K562 (cell line): Measurements from ENCODE around the gene PHF21A. TPM values are rescaled to one million over a fixed set of nuclear protein-coding genes. Genes with fewer than 3 reads are reported as not detected.

Experiments
- ATAC-seq: fragments of 200-7000 bp; cut with Tn5 transposase; 3 replicates; pipeline ENCODE4 v1.9.1; 2020; ENCODE audit warnings: moderate library complexity
- BruUV-seq: library from RNA; stranded (reverse); fragments of 400-500 nt; replicated peaks from 2 replicates; lab custom pipeline; 2021; lab: Mats Ljungman, UMichigan
- CTCF ChIA-PET: fragments of 300-600 bp; formaldehyde crosslinking; extraction: SDS; loops from one replicate; lab custom pipeline; 2021; ENCODE audit warnings: low intra/inter-chr PET ratio; lab: Yijun Ruan, JAX
- POLR2A ChIA-PET: fragments of 300-600, 350-650 bp; sonication (Branson Sonifier 250); formaldehyde crosslinking; extraction: SDS; loops from one replicate; lab custom pipeline; 2021; ENCODE audit warnings: antibody characterized with exemption, inconsistent platforms; lab: Yijun Ruan, JAX
- DNase-seq, 4 experiments: peaks; one replicate each; pipeline versions ENCODE4 v3.0.0 to v3.0.0-alpha.2; 2011 to 2018; ENCODE audit warnings: low spot score in 3 of 4, mixed read lengths in 3 of 4; ENCODE audit errors: extremely low read depth in 1 of 4
- FAIRE-seq: peaks from 2 replicates; lab custom pipeline; 2011; peaks lifted over from hg19 to GRCh38; lab: Jason Lieb, UNC
- H2AFZ ChIP-seq: 2 replicates; pipeline ENCODE4 v1.6.0; 2011; ENCODE audit warnings: low read depth, low read length, control low read depth, inconsistent platforms
- H3K27ac ChIP-seq: fragments of 200-600 bp; 3 replicates; pipeline ENCODE4 v1.8.0; 2011; ENCODE audit warnings: low read depth, mild to moderate bottlenecking, control low read depth, inconsistent platforms, low read length, moderate library complexity, mixed read lengths; ENCODE audit errors: extremely low read depth
- H3K27me3 ChIP-seq, 2 experiments: fragments of 300-600 bp in 1 of 2; 2 replicates in 1 of 2; 3 replicates in 1 of 2; pipeline versions ENCODE4 v1.6.0 to v1.8.0; 2011; ENCODE audit warnings: inconsistent platforms in 2 of 2, low read length in 2 of 2, mild to moderate bottlenecking in 1 of 2, mixed read lengths in 1 of 2, moderate library complexity in 1 of 2; ENCODE audit not compliant: control insufficient read depth in 2 of 2, insufficient read depth in 2 of 2
- H3K36me3 ChIP-seq: fragments of 300-600 bp; 3 replicates; pipeline ENCODE4 v1.8.0; 2011; ENCODE audit warnings: mild to moderate bottlenecking, low read length, inconsistent platforms; ENCODE audit not compliant: control insufficient read depth, insufficient read depth
- H3K4me1 ChIP-seq, 2 experiments: fragments of 200-600 bp in 1 of 2; replicated peaks in 1 of 2; 2 replicates in 1 of 2; 3 replicates in 1 of 2; pipeline versions ENCODE4 v1.5.1 to v1.8.0; 2011; ENCODE audit warnings: inconsistent platforms in 2 of 2, low read length in 2 of 2, mild to moderate bottlenecking in 1 of 2, mixed read lengths in 1 of 2, moderate library complexity in 1 of 2; ENCODE audit not compliant: control insufficient read depth in 2 of 2, insufficient read depth in 2 of 2
- H3K4me2 ChIP-seq: 2 replicates; pipeline ENCODE4 v1.6.1; 2011; ENCODE audit warnings: low read length, control low read depth, inconsistent platforms, mixed read lengths; ENCODE audit not compliant: insufficient read depth
- H3K4me3 ChIP-seq: fragments of 200-600 bp; sonication (generic), shearing (Covaris generic); 2 replicates; pipeline ENCODE4 v1.5.1; 2016; ENCODE audit warnings: control low read depth, inconsistent platforms
- H3K79me2 ChIP-seq: fragments of 200-600 bp; 3 replicates; pipeline ENCODE4 v1.8.0; 2011; ENCODE audit warnings: low read length, inconsistent platforms; ENCODE audit not compliant: control insufficient read depth, insufficient read depth
- H3K9ac ChIP-seq, 2 experiments: 2 replicates each; pipeline versions ENCODE4 v1.6.0 to v1.6.1; 2011; ENCODE audit warnings: low read depth in 2 of 2, low read length in 2 of 2, control low read depth in 1 of 2, inconsistent platforms in 1 of 2, mild to moderate bottlenecking in 1 of 2, mixed read lengths in 1 of 2; ENCODE audit not compliant: insufficient read depth in 1 of 2
- H3K9me1 ChIP-seq: one replicate; pipeline ENCODE4 v1.6.0; 2011; ENCODE audit warnings: inconsistent platforms, mild to moderate bottlenecking, low read length, moderate library complexity; ENCODE audit not compliant: control insufficient read depth, insufficient read depth
- H3K9me3 ChIP-seq: replicated peaks from 2 replicates; pipeline ENCODE4 v1.5.1; 2011; ENCODE audit warnings: low read depth, low read length, inconsistent platforms; ENCODE audit not compliant: control insufficient read depth, insufficient read depth
- H4K20me1 ChIP-seq: replicated peaks from 2 replicates; pipeline ENCODE4 v1.6.1; 2011; ENCODE audit warnings: low read length, inconsistent platforms, mixed read lengths; ENCODE audit not compliant: control insufficient read depth, insufficient read depth
- E2F1 ChIP-seq: sonication (generic); formaldehyde crosslinking; IDR thresholded peaks from 2 replicates; pipeline ENCODE4 v1.8.1; 2023; ENCODE audit warnings: mild to moderate bottlenecking, missing genetic modification reagents, moderate library complexity
- ID3 ChIP-seq, 2 experiments: fragments of 250-450 bp in 1 of 2; fragments of 450-650 bp in 1 of 2; sonication (Bioruptor Pico) in 1 of 2; IDR thresholded peaks; 2 replicates each; pipeline versions ENCODE4 v1.6.1 to v1.8.0; 2016 to 2021; ENCODE audit warnings: mild to moderate bottlenecking in 2 of 2, moderate library complexity in 2 of 2, missing compliant biosample characterization in 1 of 2, missing genetic modification characterization in 1 of 2
- SRSF3 ChIP-seq: fragments of 200-400 bp; formaldehyde crosslinking; IDR thresholded peaks from 2 replicates; pipeline ENCODE4 v1.6.1; 2016; ENCODE audit warnings: mild to moderate bottlenecking, low read length, moderate library complexity; ENCODE audit not compliant: insufficient read depth
- ZFP36 ChIP-seq: fragments of 150-350 bp; IDR thresholded peaks from 2 replicates; pipeline ENCODE4 v1.6.1; 2018; ENCODE audit warnings: low read length, low read depth; ENCODE audit not compliant: partially characterized antibody
- WGBS: fragments of 100-300 bp; shearing (Covaris generic); methylation state at CpG from one replicate; pipeline ENCODE4 v1.1.6; 2016; ENCODE audit warnings: low coverage, mixed read lengths; ENCODE audit not compliant: insufficient coverage; ENCODE audit errors: missing lambda C conversion rate; 5-methylcytosine and 5-hydroxymethylcytosine counted together
- in situ Hi-C: fragments of 300-500 bp; cut with MboI; formaldehyde crosslinking; loops from 4 replicates; pipeline ENCODE4 v1.15.0; 2018; ENCODE audit warnings: inconsistent platforms, mixed read lengths
- intact Hi-C: fragments of 100-400 bp; cut with micrococcal nuclease; formaldehyde crosslinking; loops from 2 replicates; pipeline ENCODE4 v1.14.2; 2022
- polyA plus RNA-seq, 8 experiments: library from polyadenylated mRNA; depleted of rRNA in 4 of 8; stranded (reverse) in 5 of 8; unstranded in 3 of 8; fragments of >200 nt; fragmentation: Nextera tagmentation in 2 of 8; fragmentation: Illumina TruSeq in 1 of 8; extraction: Ambion mirVana in 2 of 8; extraction: Trizol in 1 of 8; gene quantifications; 2 replicates each; pipeline versions ENCODE4 v1.2.1 to v1.2.3, GENCODE V29; 2011 to 2014; ENCODE audit warnings: inconsistent platforms in 1 of 8, missing spikeins in 1 of 8
- total RNA-seq, 7 experiments: library from RNA; depleted of rRNA in 6 of 7; stranded (reverse); fragments of >200 nt in 6 of 7; fragmentation: Illumina TruSeq in 2 of 7; extraction: Trizol in 2 of 7; gene quantifications; 2 replicates each; pipeline versions ENCODE4 v1.2.1 to v1.2.3, GENCODE V29; 2011 to 2021; ENCODE audit warnings: low replicate concordance in 1 of 7
- TF ChIP-seq, protein P1 (sequence below): sonication (generic); formaldehyde crosslinking; IDR thresholded peaks from 2 replicates; pipeline ENCODE4 v1.5.0; 2020; ENCODE audit warnings: missing genetic modification reagents
- TF ChIP-seq, protein P2 (sequence below): IDR thresholded peaks from 2 replicates; pipeline ENCODE4 v1.6.1; 2016; ENCODE audit warnings: missing genetic modification characterization, missing compliant biosample characterization

PHF21A gene
- total and polyA plus RNA-seq, 9 of the 15 experiments (the other 6 are each of a cell fraction or from before 2014, with no cell fraction given): 1.5 to 32.4 (median 10.7) TPM

GRCh38 chr11:46069595-46069994, 51.7 kb downstream of the PHF21A start:
- no peak for ATAC-seq
- in situ Hi-C loops: no loop called here
- H3K9ac ChIP-seq: no peak overlapping the region
- no TSS peak for BruUV-seq
- H3K9me1 ChIP-seq: no peaks in the 10 kb centered on the region
- H3K4me1 ChIP-seq: peaks cover 6% of the 10 kb centered on the region in 2 experiments; a peak in 3 of 5 replicates
- no peaks in the 10 kb centered on the region for H4K20me1 ChIP-seq
- ChIA-PET CTCF (no interaction called here), POLR2A (no interaction called here)
- 76% methylated on average over 3 of the region's 3 CpGs for WGBS
- H3K79me2 ChIP-seq: no peaks in the 10 kb centered on the region
- no peak for TF ChIP-seq ID3 (CRISPR knock-in tag; IDR thresholded peaks at IDR 0.05)
- TF ChIP-seq ID3 (tag; IDR thresholded peaks at IDR 0.05): no peak
- TF ChIP-seq E2F1 (CRISPR knock-in tag): no peak
- H3K4me3 ChIP-seq: no peak overlapping the region
- intact Hi-C loops: no loop called here
- 0 out of 3 replicates have a peak, but pooled peaks cover 12% of the 10 kb centered on the region for H3K36me3 ChIP-seq
- H3K9me3 ChIP-seq: no peaks in the 10 kb centered on the region
- no peaks in the 10 kb centered on the region for H3K27me3 ChIP-seq
- FAIRE-seq: no peak
- H2AFZ ChIP-seq: no peak overlapping the region
- no peak for DNase-seq
- no peak overlapping the region for H3K27ac ChIP-seq
- no peak overlapping the region for H3K4me2 ChIP-seq

DNA sequence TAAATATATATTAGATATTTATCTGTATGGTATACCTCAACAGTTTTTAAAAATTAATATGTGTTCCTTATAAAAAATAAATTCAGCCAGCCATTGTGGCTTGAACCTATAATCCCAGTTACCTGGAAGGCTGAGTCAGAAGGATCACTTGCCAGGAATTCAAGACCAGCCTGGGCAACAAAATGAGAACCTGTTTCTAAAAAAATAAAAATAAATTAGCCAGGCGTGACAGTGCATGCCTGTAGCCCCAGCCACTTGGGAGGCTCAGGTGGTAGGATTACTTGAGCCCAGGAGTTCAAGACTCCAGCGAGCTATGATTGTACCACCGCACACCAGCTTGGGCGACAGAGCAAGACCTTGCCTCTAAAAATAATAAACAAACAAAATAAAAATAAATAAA, 54.9 kb downstream of the PHF21A start:
- H4K20me1 ChIP-seq: no peaks in the 10 kb centered on the region
- H3K36me3 ChIP-seq: 0 out of 3 replicates have a peak, but pooled peaks cover 10% of the 10 kb centered on the region
- 0 out of 5 replicates have a peak, but pooled peaks cover 0 to 2% of the 10 kb centered on the region in 2 experiments for H3K4me1 ChIP-seq
- H3K4me2 ChIP-seq: no peak overlapping the region
- FAIRE-seq (no peak), DNase-seq (no peak), ATAC-seq (no peak)
- no peak overlapping the region for H3K9ac ChIP-seq
- H2AFZ ChIP-seq: no peak overlapping the region
- 87% methylated on average over 4 of the region's 4 CpGs for WGBS
- in situ Hi-C loops: no loop called here
- no peaks in the 10 kb centered on the region for H3K27me3 ChIP-seq
- H3K4me3 ChIP-seq: no peak overlapping the region
- POLR2A ChIA-PET: interaction anchor here (0.6 to 2.1 kb wide), 2 partner anchors 9 to 271 kb away, joined by 3 to 9 read pairs; no protein-coding TSS in a partner anchor
- H3K79me2 ChIP-seq: no peaks in the 10 kb centered on the region
- no TSS peak for BruUV-seq
- H3K27ac ChIP-seq: no peak overlapping the region
- no peaks in the 10 kb centered on the region for H3K9me1 ChIP-seq
- intact Hi-C loops: no loop called here
- CTCF ChIA-PET: no interaction called here
- no peaks in the 10 kb centered on the region for H3K9me3 ChIP-seq
- no peak for TF ChIP-seq SRSF3
- TF ChIP-seq, protein P1, sequence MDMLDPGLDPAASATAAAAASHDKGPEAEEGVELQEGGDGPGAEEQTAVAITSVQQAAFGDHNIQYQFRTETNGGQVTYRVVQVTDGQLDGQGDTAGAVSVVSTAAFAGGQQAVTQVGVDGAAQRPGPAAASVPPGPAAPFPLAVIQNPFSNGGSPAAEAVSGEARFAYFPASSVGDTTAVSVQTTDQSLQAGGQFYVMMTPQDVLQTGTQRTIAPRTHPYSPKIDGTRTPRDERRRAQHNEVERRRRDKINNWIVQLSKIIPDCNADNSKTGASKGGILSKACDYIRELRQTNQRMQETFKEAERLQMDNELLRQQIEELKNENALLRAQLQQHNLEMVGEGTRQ: no peak
- no peak for TF ChIP-seq ZFP36
- TF ChIP-seq, protein P2, sequence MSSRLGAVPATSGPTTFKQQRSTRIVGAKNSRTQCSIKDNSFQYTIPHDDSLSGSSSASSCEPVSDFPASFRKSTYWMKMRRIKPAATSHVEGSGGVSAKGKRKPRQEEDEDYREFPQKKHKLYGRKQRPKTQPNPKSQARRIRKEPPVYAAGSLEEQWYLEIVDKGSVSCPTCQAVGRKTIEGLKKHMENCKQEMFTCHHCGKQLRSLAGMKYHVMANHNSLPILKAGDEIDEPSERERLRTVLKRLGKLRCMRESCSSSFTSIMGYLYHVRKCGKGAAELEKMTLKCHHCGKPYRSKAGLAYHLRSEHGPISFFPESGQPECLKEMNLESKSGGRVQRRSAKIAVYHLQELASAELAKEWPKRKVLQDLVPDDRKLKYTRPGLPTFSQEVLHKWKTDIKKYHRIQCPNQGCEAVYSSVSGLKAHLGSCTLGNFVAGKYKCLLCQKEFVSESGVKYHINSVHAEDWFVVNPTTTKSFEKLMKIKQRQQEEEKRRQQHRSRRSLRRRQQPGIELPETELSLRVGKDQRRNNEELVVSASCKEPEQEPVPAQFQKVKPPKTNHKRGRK (tag): no peak
